K562 (cell line): ENCODE results near the gene SHB.

Source experiments
- ATF2 ChIP-seq: sonication (generic); formaldehyde crosslinking; IDR thresholded peaks from 2 replicates; pipeline ENCODE4 v1.8.1; 2022; ENCODE audit warnings: missing genetic modification reagents
- CHD7 ChIP-seq: fragments of 200-600 bp; sonication (generic); IDR thresholded peaks from one replicate; pipeline ENCODE4 v1.6.1; 2012; ENCODE audit warnings: mild to moderate bottlenecking, low read depth, low read length, inconsistent platforms
- CLOCK ChIP-seq: fragments of 250-450 bp; sonication (Bioruptor Pico); IDR thresholded peaks from 2 replicates; pipeline ENCODE4 v1.4.0; 2020; ENCODE audit warnings: mild to moderate bottlenecking, moderate library complexity, borderline replicate concordance
- ELK1 ChIP-seq: sonication (generic); formaldehyde crosslinking; IDR thresholded peaks from 2 replicates; pipeline ENCODE4 v1.8.1; 2022; ENCODE audit warnings: missing genetic modification reagents
- FIP1L1 ChIP-seq: fragments of 200-400 bp; formaldehyde crosslinking; IDR thresholded peaks from 2 replicates; pipeline ENCODE4 v1.6.1; 2018; ENCODE audit warnings: mild to moderate bottlenecking, low read depth, low read length; ENCODE audit not compliant: poor library complexity, severe bottlenecking
- HLTF ChIP-seq: fragments of 450-650 bp; IDR thresholded peaks from 2 replicates; pipeline ENCODE4 v1.6.1; 2016
- POLR2AphosphoS5 ChIP-seq: IDR thresholded peaks from 2 replicates; pipeline ENCODE4 v1.6.1; 2011; ENCODE audit warnings: mild to moderate bottlenecking, low read depth, low read length, moderate library complexity; ENCODE audit not compliant: control insufficient read depth, insufficient read depth
- TCF7 ChIP-seq: sonication (generic); IDR thresholded peaks from 2 replicates; pipeline ENCODE4 v1.6.1; 2016; ENCODE audit warnings: antibody characterized with exemption, borderline replicate concordance
- ZBTB1 ChIP-seq: sonication (generic); formaldehyde crosslinking; IDR thresholded peaks from 2 replicates; pipeline ENCODE4 v1.8.1; 2023; ENCODE audit warnings: missing genetic modification reagents, low read depth, mild to moderate bottlenecking, borderline replicate concordance

- TF ChIP-seq CHD7 (no peak), ZBTB1 (no peak), HLTF (no peak), POLR2AphosphoS5 (no peak), TCF7 (no peak), ATF2 (CRISPR knock-in tag) (no peak), FIP1L1 (no peak), CLOCK (no peak), ELK1 (CRISPR knock-in tag) (no peak)
These were observed 24.9 kb downstream of the SHB start for GRCh38 chr9:38043931-38044623.
